Neural cell (in vitro differentiated cells): ENCODE data around the gene UHRF1. TPM values are rescaled to one million over a fixed set of nuclear protein-coding genes. Genes with fewer than 3 reads are reported as not detected.

Experiments used
- H2AFZ ChIP-seq: fragments of 200-600, 300-800 bp; sonication (generic), shearing (Covaris generic); 2 replicates; pipeline ENCODE4 v1.6.0; 2014; ENCODE audit warnings: low read depth, mild to moderate bottlenecking, antibody characterized with exemption, low read length, moderate library complexity
- H3F3A ChIP-seq: fragments of 200-600 bp; shearing (Covaris generic); 2 replicates; pipeline ENCODE4 v1.6.1; 2016; ENCODE audit warnings: mild to moderate bottlenecking, moderate library complexity, mixed read lengths, antibody characterized with exemption, low read length; ENCODE audit not compliant: insufficient read depth, poor library complexity, severe bottlenecking
- H3K27ac ChIP-seq: fragments of 200-600, 300-800 bp; sonication (generic), shearing (Covaris generic); 2 replicates; pipeline ENCODE4 v1.5.1; 2014; ENCODE audit warnings: mild to moderate bottlenecking, low read length, moderate library complexity
- H3K27me3 ChIP-seq: fragments of 300-800, 200-600 bp; sonication (generic), shearing (Covaris generic); 2 replicates; pipeline ENCODE4 v1.6.0; 2014; ENCODE audit warnings: mild to moderate bottlenecking, low read depth, low read length, moderate library complexity; ENCODE audit not compliant: insufficient read depth
- H3K36me3 ChIP-seq: fragments of 300-800, 200-600 bp; sonication (generic), shearing (Covaris generic); 2 replicates; pipeline ENCODE4 v1.5.1; 2014; ENCODE audit warnings: mild to moderate bottlenecking, antibody characterized with exemption, low read length, moderate library complexity; ENCODE audit not compliant: insufficient read depth
- H3K4me2 ChIP-seq: fragments of 300-800, 200-600 bp; sonication (generic), shearing (Covaris generic); 2 replicates; pipeline ENCODE4 v1.6.0; 2014; ENCODE audit warnings: mild to moderate bottlenecking, low read length
- H3K4me3 ChIP-seq: fragments of 300-800, 200-600 bp; sonication (generic), shearing (Covaris generic); 2 replicates; pipeline ENCODE4 v1.5.1; 2014; ENCODE audit warnings: mild to moderate bottlenecking, low read length, moderate library complexity
- H3K79me2 ChIP-seq: fragments of 200-600 bp; shearing (Covaris generic); replicated peaks from 2 replicates; pipeline ENCODE4 v1.6.0; 2014; ENCODE audit warnings: mild to moderate bottlenecking, low read length, moderate library complexity; ENCODE audit not compliant: insufficient read depth
- H3K9ac ChIP-seq: fragments of 300-800, 200-600 bp; sonication (generic), shearing (Covaris generic); 2 replicates; pipeline ENCODE4 v1.6.1; 2016; ENCODE audit warnings: mild to moderate bottlenecking, low read length, mixed read lengths
- H3K9me2 ChIP-seq: fragments of 200-600 bp; shearing (Covaris generic); 2 replicates; pipeline ENCODE4 v1.6.1; 2016; ENCODE audit warnings: mild to moderate bottlenecking, low read length, mixed read lengths; ENCODE audit not compliant: insufficient read depth
- H3K9me3 ChIP-seq: fragments of 200-600, 300-800 bp; sonication (generic), shearing (Covaris generic); 2 replicates; pipeline ENCODE4 v1.6.1; 2016; ENCODE audit warnings: mild to moderate bottlenecking, mixed run types, low read length, moderate library complexity, mixed read lengths
- H4K20me1 ChIP-seq: fragments of 200-600 bp; shearing (Covaris generic); 2 replicates; pipeline ENCODE4 v1.6.1; 2016; ENCODE audit warnings: mild to moderate bottlenecking, mixed run types; ENCODE audit not compliant: insufficient read depth
- EP300 ChIP-seq: fragments of 450-650 bp; conservative IDR thresholded peaks from 2 replicates; pipeline ENCODE4 v1.6.1; 2014; ENCODE audit warnings: antibody characterized with exemption, mild to moderate bottlenecking, moderate library complexity; ENCODE audit not compliant: poor library complexity, severe bottlenecking
- EZH2 ChIP-seq: fragments of 200-600, 300-800 bp; shearing (Covaris generic), sonication (generic); IDR thresholded peaks from 2 replicates; pipeline ENCODE4 v1.6.1; 2014; ENCODE audit warnings: antibody characterized with exemption, low read length, borderline replicate concordance, mild to moderate bottlenecking; ENCODE audit not compliant: insufficient read depth, poor library complexity, severe bottlenecking
- MXI1 ChIP-seq: fragments of 450-650 bp; conservative IDR thresholded peaks from 2 replicates; pipeline ENCODE4 v1.6.1; 2014; ENCODE audit warnings: antibody characterized with exemption, mild to moderate bottlenecking; ENCODE audit not compliant: poor library complexity, severe bottlenecking
- POLR2AphosphoS5 ChIP-seq: IDR thresholded peaks from 2 replicates; pipeline ENCODE4 v1.6.1; 2012
- RAD21 ChIP-seq: fragments of 450-650 bp; conservative IDR thresholded peaks from 2 replicates; pipeline ENCODE4 v1.6.1; 2014; ENCODE audit warnings: antibody characterized with exemption, mild to moderate bottlenecking, moderate library complexity
- SMC3 ChIP-seq: fragments of 450-650 bp; conservative IDR thresholded peaks from 2 replicates; pipeline ENCODE4 v1.6.1; 2014; ENCODE audit warnings: antibody characterized with exemption, mild to moderate bottlenecking, moderate library complexity; ENCODE audit not compliant: poor library complexity
- TAF1 ChIP-seq: IDR thresholded peaks from 2 replicates; pipeline ENCODE4 v1.6.1; 2012; ENCODE audit warnings: low read depth
- polyA plus RNA-seq: library from polyadenylated mRNA; depleted of rRNA; stranded (reverse); fragments of >200 nt; gene quantifications from 2 replicates; pipeline ENCODE4 v1.2.3, GENCODE V29; 2014
- TF ChIP-seq, protein P1 (sequence below): fragments of 450-650 bp; IDR thresholded peaks from 2 replicates; pipeline ENCODE4 v1.5.1; 2014; ENCODE audit warnings: antibody characterized with exemption, mild to moderate bottlenecking, moderate library complexity; ENCODE audit not compliant: poor library complexity, severe bottlenecking
- TF ChIP-seq, protein P2 (sequence below): IDR thresholded peaks from 2 replicates; pipeline ENCODE4 v1.6.1; 2012; ENCODE audit warnings: borderline replicate concordance

The UHRF1 gene
- polyA plus RNA-seq, 1 donor from 2014 or later: 3.0 TPM

DNA sequence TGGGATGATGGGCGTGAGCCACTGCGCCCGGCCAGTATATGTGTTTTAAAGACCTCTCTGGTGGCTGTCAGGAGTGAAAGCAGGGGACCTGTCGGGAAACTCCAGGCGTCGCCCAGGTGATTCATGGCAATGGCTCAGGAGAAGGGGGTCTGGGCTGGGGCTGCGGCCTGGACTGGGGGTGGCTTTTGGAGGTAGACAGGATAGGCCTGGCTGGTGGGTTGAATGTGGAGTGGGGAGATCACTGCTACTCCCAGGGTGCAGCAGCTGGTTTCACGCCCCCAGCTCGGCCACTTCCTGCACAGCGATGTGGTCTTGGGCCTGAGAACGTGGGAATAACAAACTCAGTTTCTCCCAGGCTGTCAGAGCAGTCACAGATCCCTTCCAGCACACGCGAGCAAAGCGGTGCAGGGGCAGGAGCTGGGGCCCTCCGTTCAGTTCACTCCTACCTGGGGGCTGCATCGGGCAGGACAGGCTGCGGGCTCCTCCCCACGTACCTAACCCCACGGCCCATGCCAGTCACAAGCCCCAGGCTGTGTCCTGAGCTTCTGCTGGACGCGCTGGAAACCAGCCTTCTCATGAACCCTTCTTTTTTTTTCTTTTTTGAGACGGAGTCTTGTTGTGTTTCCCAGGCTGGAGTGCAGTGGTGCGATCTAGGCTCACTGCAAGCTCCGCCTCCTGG, 78.5 kb downstream of the UHRF1 start:
- H3K4me3 ChIP-seq: no peak overlapping the region
- H3F3A ChIP-seq: no peaks in the 10 kb centered on the region
- no peak overlapping the region for H3K4me2 ChIP-seq
- no peak overlapping the region for H2AFZ ChIP-seq
- H3K27ac ChIP-seq: no peak overlapping the region
- H3K79me2 ChIP-seq: peaks cover 74% of the 10 kb centered on the region
- no peaks in the 10 kb centered on the region for H3K9me2 ChIP-seq
- TF ChIP-seq MXI1 (no peak), TAF1 (no peak), POLR2AphosphoS5 (no peak), EZH2 (no peak), SMC3 (no peak), RAD21 (no peak), EP300 (no peak)
- TF ChIP-seq, protein P1, sequence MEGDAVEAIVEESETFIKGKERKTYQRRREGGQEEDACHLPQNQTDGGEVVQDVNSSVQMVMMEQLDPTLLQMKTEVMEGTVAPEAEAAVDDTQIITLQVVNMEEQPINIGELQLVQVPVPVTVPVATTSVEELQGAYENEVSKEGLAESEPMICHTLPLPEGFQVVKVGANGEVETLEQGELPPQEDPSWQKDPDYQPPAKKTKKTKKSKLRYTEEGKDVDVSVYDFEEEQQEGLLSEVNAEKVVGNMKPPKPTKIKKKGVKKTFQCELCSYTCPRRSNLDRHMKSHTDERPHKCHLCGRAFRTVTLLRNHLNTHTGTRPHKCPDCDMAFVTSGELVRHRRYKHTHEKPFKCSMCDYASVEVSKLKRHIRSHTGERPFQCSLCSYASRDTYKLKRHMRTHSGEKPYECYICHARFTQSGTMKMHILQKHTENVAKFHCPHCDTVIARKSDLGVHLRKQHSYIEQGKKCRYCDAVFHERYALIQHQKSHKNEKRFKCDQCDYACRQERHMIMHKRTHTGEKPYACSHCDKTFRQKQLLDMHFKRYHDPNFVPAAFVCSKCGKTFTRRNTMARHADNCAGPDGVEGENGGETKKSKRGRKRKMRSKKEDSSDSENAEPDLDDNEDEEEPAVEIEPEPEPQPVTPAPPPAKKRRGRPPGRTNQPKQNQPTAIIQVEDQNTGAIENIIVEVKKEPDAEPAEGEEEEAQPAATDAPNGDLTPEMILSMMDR: no peak
- TF ChIP-seq, protein P2, sequence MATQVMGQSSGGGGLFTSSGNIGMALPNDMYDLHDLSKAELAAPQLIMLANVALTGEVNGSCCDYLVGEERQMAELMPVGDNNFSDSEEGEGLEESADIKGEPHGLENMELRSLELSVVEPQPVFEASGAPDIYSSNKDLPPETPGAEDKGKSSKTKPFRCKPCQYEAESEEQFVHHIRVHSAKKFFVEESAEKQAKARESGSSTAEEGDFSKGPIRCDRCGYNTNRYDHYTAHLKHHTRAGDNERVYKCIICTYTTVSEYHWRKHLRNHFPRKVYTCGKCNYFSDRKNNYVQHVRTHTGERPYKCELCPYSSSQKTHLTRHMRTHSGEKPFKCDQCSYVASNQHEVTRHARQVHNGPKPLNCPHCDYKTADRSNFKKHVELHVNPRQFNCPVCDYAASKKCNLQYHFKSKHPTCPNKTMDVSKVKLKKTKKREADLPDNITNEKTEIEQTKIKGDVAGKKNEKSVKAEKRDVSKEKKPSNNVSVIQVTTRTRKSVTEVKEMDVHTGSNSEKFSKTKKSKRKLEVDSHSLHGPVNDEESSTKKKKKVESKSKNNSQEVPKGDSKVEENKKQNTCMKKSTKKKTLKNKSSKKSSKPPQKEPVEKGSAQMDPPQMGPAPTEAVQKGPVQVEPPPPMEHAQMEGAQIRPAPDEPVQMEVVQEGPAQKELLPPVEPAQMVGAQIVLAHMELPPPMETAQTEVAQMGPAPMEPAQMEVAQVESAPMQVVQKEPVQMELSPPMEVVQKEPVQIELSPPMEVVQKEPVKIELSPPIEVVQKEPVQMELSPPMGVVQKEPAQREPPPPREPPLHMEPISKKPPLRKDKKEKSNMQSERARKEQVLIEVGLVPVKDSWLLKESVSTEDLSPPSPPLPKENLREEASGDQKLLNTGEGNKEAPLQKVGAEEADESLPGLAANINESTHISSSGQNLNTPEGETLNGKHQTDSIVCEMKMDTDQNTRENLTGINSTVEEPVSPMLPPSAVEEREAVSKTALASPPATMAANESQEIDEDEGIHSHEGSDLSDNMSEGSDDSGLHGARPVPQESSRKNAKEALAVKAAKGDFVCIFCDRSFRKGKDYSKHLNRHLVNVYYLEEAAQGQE: no peak
- no peaks in the 10 kb centered on the region for H3K9me3 ChIP-seq
- no peaks in the 10 kb centered on the region for H3K36me3 ChIP-seq
- peaks cover 10% of the 10 kb centered on the region for H4K20me1 ChIP-seq
- no peaks in the 10 kb centered on the region for H3K27me3 ChIP-seq
- no peak overlapping the region for H3K9ac ChIP-seq

DNA sequence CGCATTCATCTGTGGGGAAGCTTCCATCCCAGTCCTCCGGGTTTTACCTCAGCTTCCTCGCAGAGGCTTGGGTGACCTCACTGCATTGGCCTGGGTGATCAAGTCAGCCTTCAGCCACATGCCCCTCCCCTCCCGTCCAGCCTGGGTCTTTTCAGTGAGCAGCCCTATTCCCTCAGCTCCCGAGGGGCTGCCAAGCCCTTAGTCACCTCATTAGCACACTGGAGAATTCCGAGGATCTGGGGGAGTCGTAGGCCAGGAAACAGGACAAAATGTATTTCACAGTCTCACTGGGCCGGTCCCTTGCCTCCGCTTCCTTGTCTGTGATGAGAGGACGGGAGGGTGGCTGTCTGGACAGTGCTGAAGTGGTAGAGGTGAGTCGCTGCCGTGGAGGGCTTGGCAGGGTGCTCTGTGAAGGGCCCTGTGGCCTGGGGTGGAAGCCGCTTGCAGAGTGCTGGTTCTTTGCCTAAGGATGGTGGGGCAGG, 79.5 kb downstream of the UHRF1 start:
- no peak overlapping the region for H2AFZ ChIP-seq
- TF ChIP-seq RAD21: no peak
- TF ChIP-seq, protein P2: no peak
- no peak overlapping the region for H3K9ac ChIP-seq
- no peaks in the 10 kb centered on the region for H3K9me3 ChIP-seq
- no peaks in the 10 kb centered on the region for H3K9me2 ChIP-seq
- no peaks in the 10 kb centered on the region for H3K27me3 ChIP-seq
- peaks cover 10% of the 10 kb centered on the region for H4K20me1 ChIP-seq
- no peak overlapping the region for H3K4me3 ChIP-seq
- peaks cover 72% of the 10 kb centered on the region for H3K79me2 ChIP-seq
- H3K36me3 ChIP-seq: no peaks in the 10 kb centered on the region
- H3K4me2 ChIP-seq: no peak overlapping the region
- H3F3A ChIP-seq: no peaks in the 10 kb centered on the region
- H3K27ac ChIP-seq: no peak overlapping the region
